HG03064 (cell line): ENCODE data around the gene ELL.

Experiments used
- ATAC-seq: cut with Tn5 transposase; IDR thresholded peaks from one replicate; pipeline ENCODE4 v1.9.1; 2021; ENCODE audit warnings: low read depth; ENCODE audit not compliant: unreplicated experiment

Gene ELL

GRCh38 chr19:18425515-18426415 lies 96.1 kb downstream of the ELL start:
- ATAC-seq = no peak

DNA sequence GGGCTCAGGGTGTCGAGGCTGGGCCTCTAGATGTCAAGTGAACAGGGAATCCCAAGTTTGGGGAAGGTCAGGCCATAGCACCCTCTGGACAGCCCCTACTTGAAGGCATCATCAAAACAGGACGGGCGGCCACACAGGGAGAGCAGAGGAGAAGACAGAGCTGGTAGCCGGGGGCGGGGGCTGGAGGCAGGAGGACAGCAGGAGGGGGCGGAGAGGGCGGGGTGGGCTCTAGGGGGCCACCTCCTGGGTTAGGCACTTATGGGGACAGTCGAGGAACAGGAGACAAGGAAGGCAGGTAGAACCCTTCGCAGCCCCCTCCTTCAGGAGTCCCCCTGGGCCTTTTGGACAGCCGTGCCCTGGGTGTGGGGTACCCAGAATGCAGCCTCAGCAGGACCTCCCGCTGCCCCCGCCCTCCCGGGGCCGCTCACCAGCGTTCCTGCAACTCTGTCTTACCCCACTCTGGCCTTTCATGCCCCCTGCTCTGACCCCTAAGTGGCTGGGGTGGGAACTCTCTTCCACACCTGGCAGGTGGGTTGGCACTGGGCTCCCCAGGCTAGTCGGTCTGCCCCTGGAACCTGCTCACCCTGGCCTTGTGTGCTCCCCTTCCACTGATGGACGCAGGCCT lies 96.9 kb downstream of the ELL start:
- ATAC-seq = no peak

- no peak for ATAC-seq
Observed at GRCh38 chr19:18424122-18424889, 97.6 kb downstream of the ELL start.

DNA sequence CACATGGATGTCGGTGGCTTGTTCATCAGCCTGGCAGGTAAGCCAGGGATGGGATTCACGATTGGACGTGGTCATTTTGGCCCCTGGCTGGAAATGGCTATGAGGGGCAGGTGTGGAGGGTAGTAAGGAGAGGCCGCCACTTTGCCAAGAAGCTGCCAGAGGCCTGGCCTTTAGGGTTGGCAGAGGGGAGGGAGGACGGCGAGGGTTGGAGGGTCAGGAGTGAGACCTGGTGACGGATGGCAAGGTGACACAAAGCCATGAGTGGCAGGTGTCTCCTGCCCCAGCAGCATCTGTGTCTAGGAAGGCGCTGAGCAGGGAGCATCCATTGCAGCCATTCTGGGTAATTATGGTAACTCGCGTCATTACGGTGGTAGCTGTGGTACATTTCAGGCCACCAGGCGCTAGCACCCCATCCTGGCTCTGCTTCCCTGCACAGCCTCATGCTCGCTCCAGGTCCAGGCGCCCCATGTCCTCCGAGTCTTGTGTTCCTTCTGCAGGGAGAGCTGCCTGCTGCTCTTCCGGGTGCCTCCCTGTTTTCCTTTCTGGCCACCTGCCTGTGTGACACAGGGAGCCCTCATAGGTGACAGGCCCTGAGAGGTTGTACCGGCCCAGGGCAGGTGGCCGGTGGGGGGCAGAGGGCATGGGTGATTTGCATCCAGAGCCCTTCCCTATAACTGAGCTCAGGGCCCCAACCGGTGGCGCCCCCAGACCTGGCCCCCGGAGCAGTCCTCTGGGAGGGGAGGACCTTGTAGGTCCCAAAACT lies 98.4 kb downstream of the ELL start:
- ATAC-seq = no peak

DNA sequence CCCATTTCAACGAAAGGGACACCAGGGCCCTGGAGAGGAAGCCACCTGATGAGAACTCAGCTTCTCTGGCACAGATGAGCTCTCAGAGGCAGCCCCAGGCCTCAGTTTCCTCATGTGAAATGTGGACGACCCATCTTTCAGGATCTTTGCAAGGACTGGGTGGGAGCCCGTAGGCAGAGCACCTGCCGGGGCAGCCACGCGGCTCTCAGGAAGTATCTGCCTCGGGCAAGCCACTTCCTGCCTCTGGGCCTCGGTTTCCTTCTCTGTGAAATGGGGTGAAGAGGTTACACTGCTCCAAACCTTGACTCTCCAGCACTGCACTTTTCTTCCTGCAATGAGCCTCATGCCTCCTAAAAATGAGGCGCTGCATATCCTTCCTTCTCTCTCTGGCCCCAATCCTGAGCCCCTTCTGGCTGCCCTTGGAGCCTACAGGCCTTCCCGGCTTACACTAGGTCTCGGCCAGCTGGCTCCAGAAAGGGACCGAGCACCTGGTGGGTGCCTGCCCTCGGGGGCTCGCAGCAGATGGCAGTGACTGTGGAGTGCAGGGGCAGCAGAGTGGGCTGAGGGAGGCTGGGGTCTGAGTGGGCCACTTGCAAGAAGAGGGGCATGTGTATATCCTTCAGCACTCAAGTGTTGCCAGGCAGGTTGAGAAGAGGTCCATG lies 99.2 kb downstream of the ELL start:
- no peak for ATAC-seq

- no peak for ATAC-seq
Observed at GRCh38 chr19:18421371-18421959, 100.4 kb downstream of the ELL start.

- no peak for ATAC-seq
Observed at GRCh38 chr19:18420930-18421329, 100.9 kb downstream of the ELL start.

- ATAC-seq = no peak
Observed at GRCh38 chr19:18419699-18420460, 102.0 kb downstream of the ELL start.

GRCh38 chr19:18419195-18419698 lies 102.6 kb downstream of the ELL start, which contains the start of gene SSBP4:
Gene SSBP4, plus strand, starts transcription at chr19:18419398. Its CDS starts 251 bp downstream, at chr19:18419649.
- no peak for ATAC-seq

GRCh38 chr19:18418483-18419194 lies 103.2 kb downstream of the ELL start:
- ATAC-seq = no peak

- ATAC-seq = no peak
Observed at GRCh38 chr19:18418029-18418482, 103.8 kb downstream of the ELL start.

GRCh38 chr19:18417250-18418028 lies 104.4 kb downstream of the ELL start:
- ATAC-seq = no peak

DNA sequence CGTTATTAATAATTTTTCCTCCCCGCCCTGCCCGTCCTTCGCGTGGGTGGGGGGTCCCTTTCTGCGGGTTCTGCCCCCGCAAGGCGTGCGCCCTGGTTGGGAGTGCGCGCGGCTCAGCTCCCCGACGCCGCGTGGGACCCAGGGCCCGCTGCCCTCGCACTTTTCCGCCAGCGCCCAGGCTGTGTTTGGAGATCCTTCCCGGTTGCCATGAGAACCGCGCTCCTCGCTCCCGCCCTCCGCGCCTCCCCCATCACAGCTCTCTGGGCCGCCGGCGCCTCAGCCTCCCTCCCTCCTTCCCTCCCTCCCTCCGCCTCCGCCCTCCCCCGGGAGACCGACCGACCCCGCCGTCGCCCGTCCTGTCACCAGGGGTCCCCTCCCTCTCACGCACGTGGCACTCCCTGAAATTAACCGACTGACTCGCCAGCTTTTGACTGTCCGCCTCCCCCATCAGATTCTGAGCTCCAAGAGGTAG lies 105.1 kb downstream of the ELL start:
- no peak for ATAC-seq

- no peak for ATAC-seq
Observed at GRCh38 chr19:18415178-18415867, 106.5 kb downstream of the ELL start.

GRCh38 chr19:18414504-18415177 lies 107.2 kb downstream of the ELL start:
- no peak for ATAC-seq
